HCT116 (cell line): ENCODE measurements around the gene IGDCC3. TPM values are rescaled to one million over a fixed set of nuclear protein-coding genes. Genes with fewer than 3 reads are reported as not detected.

Experiments
- ATAC-seq: fragments of 200-7000 bp; cut with Tn5 transposase; 2 replicates; pipeline ENCODE4 v1.9.1; 2020; ENCODE audit warnings: mild to moderate bottlenecking, moderate library complexity
- BruUV-seq: library from RNA; stranded (reverse); fragments of 400-500 nt; replicated peaks from 2 replicates; lab custom pipeline; 2021; lab: Mats Ljungman, UMichigan
- CTCF ChIA-PET: fragments of 300-600 bp; sonication (Branson Sonifier 250); formaldehyde crosslinking; loops from one replicate; lab custom pipeline; 2021; ENCODE audit warnings: antibody characterized with exemption; lab: Charles Lee
- POLR2A ChIA-PET: fragments of 300-600, 350-600 bp; sonication (Branson Sonifier 250); formaldehyde crosslinking; loops from one replicate; lab custom pipeline; 2021; ENCODE audit warnings: antibody characterized with exemption; lab: Charles Lee
- RAD21 ChIA-PET, 2 experiments: fragments of 300-600 bp; sonication (Branson Sonifier 250); formaldehyde crosslinking; loops; one replicate each; lab custom pipeline; 2023; ENCODE audit warnings: low total read pairs in 2 of 2; ENCODE audit not compliant: uncharacterized antibody in 2 of 2, unreplicated experiment in 2 of 2, low non-redundant PET in 1 of 2; lab: Charles Lee
- DNase-seq: peaks from one replicate; pipeline ENCODE4 v3.0.0-alpha.2; 2010; ENCODE audit warnings: low read depth, low spot score
- H2AFZ ChIP-seq: fragments of 200-600 bp; shearing (Covaris generic), sonication (generic); 2 replicates; pipeline ENCODE4 v1.6.1; 2017; ENCODE audit warnings: low read depth, mixed run types, mixed read lengths, antibody characterized with exemption, low read length; ENCODE audit not compliant: poor library complexity, severe bottlenecking
- H3K27ac ChIP-seq: 2 replicates; pipeline ENCODE4 v1.5.1; 2012; ENCODE audit warnings: low read depth, low read length
- H3K27me3 ChIP-seq: fragments of 200-600 bp; sonication (generic); 2 replicates; pipeline ENCODE4 v1.6.1; 2016; ENCODE audit warnings: mixed run types, low read length, mixed read lengths; ENCODE audit not compliant: insufficient read depth
- H3K36me3 ChIP-seq, 2 experiments: fragments of 200-500 bp in 1 of 2; fragments of 200-600 bp in 1 of 2; sonication (Bioruptor generic) in 1 of 2; sonication (generic) in 1 of 2; 2 replicates each; pipeline versions ENCODE4 v1.5.1 to v1.6.1; 2014 to 2016; ENCODE audit warnings: low read length in 2 of 2, inconsistent platforms in 1 of 2, mixed read lengths in 1 of 2, mixed run types in 1 of 2; ENCODE audit not compliant: insufficient read depth in 2 of 2, control insufficient read depth in 1 of 2
- H3K4me1 ChIP-seq, 2 experiments: fragments of 200-600 bp in 1 of 2; sonication (generic) in 1 of 2; 2 replicates each; pipeline versions ENCODE4 v1.5.1 to v1.6.1; 2012 to 2017; ENCODE audit warnings: low read length in 2 of 2, inconsistent platforms in 1 of 2, mild to moderate bottlenecking in 1 of 2, mixed read lengths in 1 of 2, mixed run types in 1 of 2, moderate library complexity in 1 of 2; ENCODE audit not compliant: insufficient read depth in 2 of 2, control insufficient read depth in 1 of 2
- H3K4me2 ChIP-seq: fragments of 200-600 bp; sonication (generic); 2 replicates; pipeline ENCODE4 v1.6.1; 2017; ENCODE audit warnings: mixed run types, low read length, mixed read lengths
- H3K4me3 ChIP-seq, 2 experiments: fragments of 200-600 bp in 1 of 2; sonication (generic) in 1 of 2; replicated peaks in 1 of 2; 2 replicates each; pipeline ENCODE4 v1.5.1; 2011 to 2016; ENCODE audit warnings: low read length in 2 of 2, control low read depth in 1 of 2, low read depth in 1 of 2, mild to moderate bottlenecking in 1 of 2, mixed read lengths in 1 of 2, mixed run types in 1 of 2
- H3K79me2 ChIP-seq: fragments of 200-600 bp; sonication (generic); 2 replicates; pipeline ENCODE4 v1.6.1; 2017; ENCODE audit warnings: mild to moderate bottlenecking, mixed run types, low read length, moderate library complexity, mixed read lengths; ENCODE audit not compliant: insufficient read depth
- H3K9ac ChIP-seq: fragments of 200-600 bp; sonication (generic); 2 replicates; pipeline ENCODE4 v1.6.1; 2016; ENCODE audit warnings: low read length, mixed read lengths
- H3K9me2 ChIP-seq: fragments of 200-600 bp; sonication (generic), shearing (Covaris generic); 2 replicates; pipeline ENCODE4 v1.6.1; 2017; ENCODE audit warnings: mixed run types, mild to moderate bottlenecking, moderate library complexity; ENCODE audit not compliant: insufficient read depth
- H3K9me3 ChIP-seq, 2 experiments: fragments of 200-500 bp in 1 of 2; fragments of 200-600 bp in 1 of 2; sonication (Bioruptor generic) in 1 of 2; sonication (generic) in 1 of 2; 2 replicates each; pipeline ENCODE4 v1.6.1; 2014 to 2017; ENCODE audit warnings: low read length in 2 of 2, mixed read lengths in 2 of 2, inconsistent platforms in 1 of 2, low read depth in 1 of 2, mild to moderate bottlenecking in 1 of 2, mixed run types in 1 of 2, moderate library complexity in 1 of 2; ENCODE audit not compliant: control insufficient read depth in 1 of 2, insufficient read depth in 1 of 2
- H4K20me1 ChIP-seq: fragments of 200-600 bp; sonication (generic), shearing (Covaris generic); 2 replicates; pipeline ENCODE4 v1.6.1; 2017; ENCODE audit warnings: mixed run types, mild to moderate bottlenecking, moderate library complexity; ENCODE audit not compliant: insufficient read depth
- CBX3 ChIP-seq: IDR thresholded peaks from 2 replicates; pipeline ENCODE4 v1.6.1; 2012; ENCODE audit warnings: low read depth
- ELF1 ChIP-seq: IDR thresholded peaks from 2 replicates; pipeline ENCODE4 v1.6.1; 2012; ENCODE audit warnings: low read depth, borderline replicate concordance
- EZH2 ChIP-seq: fragments of 200-600 bp; sonication (generic); IDR thresholded peaks from 2 replicates; pipeline ENCODE4 v1.6.1; 2017; ENCODE audit warnings: antibody characterized with exemption, mixed run types
- EZH2phosphoT487 ChIP-seq: fragments of 200-600 bp; IDR thresholded peaks from 2 replicates; pipeline ENCODE4 v1.6.1; 2018; ENCODE audit warnings: antibody characterized with exemption, borderline replicate concordance
- JUND ChIP-seq: IDR thresholded peaks from 2 replicates; pipeline ENCODE4 v1.6.1; 2012
- POLR2A ChIP-seq: IDR thresholded peaks from 2 replicates; pipeline ENCODE4 v1.7.0; 2011; ENCODE audit warnings: borderline replicate concordance; ENCODE audit not compliant: insufficient read depth, insufficient read length; ENCODE audit errors: extremely low read depth
- POLR2AphosphoS5 ChIP-seq: IDR thresholded peaks from 2 replicates; pipeline ENCODE4 v1.6.1; 2011; ENCODE audit warnings: mild to moderate bottlenecking, low read depth, low read length, moderate library complexity
- RAD21 ChIP-seq: IDR thresholded peaks from 2 replicates; pipeline ENCODE4 v1.6.1; 2012; ENCODE audit warnings: low read depth, mild to moderate bottlenecking
- SIN3A ChIP-seq: IDR thresholded peaks from 2 replicates; pipeline ENCODE4 v1.6.1; 2012; ENCODE audit warnings: low read depth
- SP1 ChIP-seq: IDR thresholded peaks from 2 replicates; pipeline ENCODE4 v1.6.1; 2012; ENCODE audit warnings: low read depth
- SRF ChIP-seq: IDR thresholded peaks from 2 replicates; pipeline ENCODE4 v1.6.1; 2012; ENCODE audit warnings: low read depth
- TCF7L2 ChIP-seq: IDR thresholded peaks from 2 replicates; pipeline ENCODE4 v1.7.0; 2011; ENCODE audit warnings: borderline replicate concordance, inconsistent platforms; ENCODE audit not compliant: insufficient read depth, insufficient read length; ENCODE audit errors: extremely low read depth
- YY1 ChIP-seq: IDR thresholded peaks from 2 replicates; pipeline ENCODE4 v1.6.1; 2011; ENCODE audit warnings: low read length, low read depth, moderate library complexity, mild to moderate bottlenecking; ENCODE audit not compliant: insufficient replicate concordance; ENCODE audit errors: extremely low read depth
- ZNF274 ChIP-seq: fragments of 200-500 bp; sonication (Bioruptor generic); IDR thresholded peaks from 2 replicates; pipeline ENCODE4 v1.6.1; 2014; ENCODE audit warnings: mild to moderate bottlenecking, low read depth, low read length, inconsistent platforms
- intact Hi-C: fragments of 100-400 bp; cut with micrococcal nuclease; formaldehyde crosslinking; loops from 2 replicates; pipeline ENCODE4 v1.10.0; 2022
- total RNA-seq: library from RNA; stranded (reverse); gene quantifications from one replicate; pipeline ENCODE4 v1.2.1, GENCODE V29; 2021; ENCODE audit not compliant: unreplicated experiment
- TF ChIP-seq, protein P1 (sequence below): IDR thresholded peaks from 2 replicates; pipeline ENCODE4 v1.6.1; 2012; ENCODE audit warnings: low read depth
- TF ChIP-seq, protein P2 (sequence below), 3 experiments: fragments of 200-600 bp in 1 of 3; sonication (generic) in 1 of 3; IDR thresholded peaks in 2 of 3; conservative IDR thresholded peaks in 1 of 3; 2 replicates each; pipeline ENCODE4 v1.5.1; 2012 to 2017; ENCODE audit warnings: low read depth in 2 of 3, low read length in 2 of 3, antibody characterized with exemption in 1 of 3, borderline replicate concordance in 1 of 3, control low read depth in 1 of 3, mild to moderate bottlenecking in 1 of 3, mixed read lengths in 1 of 3, mixed run types in 1 of 3, moderate library complexity in 1 of 3; ENCODE audit not compliant: insufficient read depth in 1 of 3
- TF ChIP-seq, protein P3 (sequence below): IDR thresholded peaks from 2 replicates; pipeline ENCODE4 v1.6.1; 2012
- TF ChIP-seq, protein P4 (sequence below): IDR thresholded peaks from 2 replicates; pipeline ENCODE4 v1.6.1; 2012

Gene IGDCC3
- total RNA-seq, 1 experiment from 2014 or later: 0.44 TPM

DNA sequence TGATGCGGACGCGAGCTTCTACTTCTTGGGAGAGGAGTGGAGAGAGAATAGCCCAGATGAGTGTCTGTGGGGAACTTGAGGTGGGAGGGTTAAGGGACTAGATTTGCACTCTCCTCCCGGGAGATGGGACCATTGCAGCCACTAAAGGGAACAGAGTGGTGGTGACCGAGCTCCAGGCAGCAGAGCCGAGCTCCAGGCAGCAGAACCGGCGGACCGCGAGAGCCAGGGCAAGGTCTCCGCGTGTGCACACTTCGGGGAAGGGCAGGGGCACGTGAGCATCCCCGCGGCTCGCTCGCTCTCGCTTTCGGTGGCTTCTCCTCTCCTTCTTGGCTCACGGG is 1.1 kb downstream of the IGDCC3 start (continued):
- TF ChIP-seq, protein P1, sequence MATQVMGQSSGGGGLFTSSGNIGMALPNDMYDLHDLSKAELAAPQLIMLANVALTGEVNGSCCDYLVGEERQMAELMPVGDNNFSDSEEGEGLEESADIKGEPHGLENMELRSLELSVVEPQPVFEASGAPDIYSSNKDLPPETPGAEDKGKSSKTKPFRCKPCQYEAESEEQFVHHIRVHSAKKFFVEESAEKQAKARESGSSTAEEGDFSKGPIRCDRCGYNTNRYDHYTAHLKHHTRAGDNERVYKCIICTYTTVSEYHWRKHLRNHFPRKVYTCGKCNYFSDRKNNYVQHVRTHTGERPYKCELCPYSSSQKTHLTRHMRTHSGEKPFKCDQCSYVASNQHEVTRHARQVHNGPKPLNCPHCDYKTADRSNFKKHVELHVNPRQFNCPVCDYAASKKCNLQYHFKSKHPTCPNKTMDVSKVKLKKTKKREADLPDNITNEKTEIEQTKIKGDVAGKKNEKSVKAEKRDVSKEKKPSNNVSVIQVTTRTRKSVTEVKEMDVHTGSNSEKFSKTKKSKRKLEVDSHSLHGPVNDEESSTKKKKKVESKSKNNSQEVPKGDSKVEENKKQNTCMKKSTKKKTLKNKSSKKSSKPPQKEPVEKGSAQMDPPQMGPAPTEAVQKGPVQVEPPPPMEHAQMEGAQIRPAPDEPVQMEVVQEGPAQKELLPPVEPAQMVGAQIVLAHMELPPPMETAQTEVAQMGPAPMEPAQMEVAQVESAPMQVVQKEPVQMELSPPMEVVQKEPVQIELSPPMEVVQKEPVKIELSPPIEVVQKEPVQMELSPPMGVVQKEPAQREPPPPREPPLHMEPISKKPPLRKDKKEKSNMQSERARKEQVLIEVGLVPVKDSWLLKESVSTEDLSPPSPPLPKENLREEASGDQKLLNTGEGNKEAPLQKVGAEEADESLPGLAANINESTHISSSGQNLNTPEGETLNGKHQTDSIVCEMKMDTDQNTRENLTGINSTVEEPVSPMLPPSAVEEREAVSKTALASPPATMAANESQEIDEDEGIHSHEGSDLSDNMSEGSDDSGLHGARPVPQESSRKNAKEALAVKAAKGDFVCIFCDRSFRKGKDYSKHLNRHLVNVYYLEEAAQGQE: no peak
- TF ChIP-seq JUND (no peak), ZNF274 (no peak), ELF1 (no peak), POLR2AphosphoS5 (no peak)
- TF ChIP-seq, all 23 proteins: peak for 0

DNA sequence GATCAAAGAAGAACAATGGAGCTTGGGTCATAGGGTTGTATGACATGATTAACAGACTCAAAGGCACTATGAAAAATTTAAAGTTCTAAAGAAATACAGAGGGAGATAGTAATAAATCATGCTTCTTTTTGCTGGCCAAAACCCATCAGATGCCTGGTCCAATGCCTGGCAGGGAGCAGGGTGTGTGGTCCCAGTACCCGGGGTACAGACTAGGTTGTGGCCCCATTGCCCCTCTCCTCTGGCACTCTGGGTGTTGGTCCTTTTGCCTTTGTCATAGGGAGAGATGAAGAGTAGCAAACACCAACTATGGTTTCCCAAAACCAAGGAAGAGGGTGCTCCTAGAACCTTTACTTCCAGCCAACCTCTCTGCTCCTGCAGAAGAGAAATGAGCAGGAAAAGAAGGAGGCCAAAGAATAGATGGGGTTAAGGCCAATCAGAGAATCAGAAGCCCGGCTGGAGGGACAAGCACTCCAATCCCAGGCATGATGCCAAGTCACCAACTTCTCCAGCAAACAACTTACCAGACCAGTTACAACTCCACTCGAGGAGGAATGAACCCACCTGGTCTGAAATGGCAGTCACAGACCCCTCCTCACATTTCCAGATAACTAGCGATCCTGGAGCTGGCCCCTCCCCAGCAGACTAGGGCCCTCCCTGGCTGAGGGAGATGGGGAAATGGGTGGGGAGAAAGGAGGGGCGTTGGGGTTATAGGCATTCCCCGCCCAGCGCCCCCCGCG is 1.8 kb downstream of the IGDCC3 start:
- no peaks in the 10 kb centered on the region for H4K20me1 ChIP-seq
- intact Hi-C loops: no loop called here
- H3K27ac ChIP-seq: no peak overlapping the region
- H3K79me2 ChIP-seq: no peaks in the 10 kb centered on the region
- DNase-seq (no peak), ATAC-seq (no peak)
- H3K4me3 ChIP-seq: no peak overlapping the region
- RAD21 ChIA-PET: no interaction called here
- H3K9me3 ChIP-seq: no peaks in the 10 kb centered on the region
- H3K27me3 ChIP-seq: peaks cover 5% of the 10 kb centered on the region; the same call in 1 of the 2 replicates
- POLR2A ChIA-PET: no interaction called here
- H3K4me1 ChIP-seq: peaks cover 0 to 5% of the 10 kb centered on the region in 2 experiments; a peak in 1 of 4 replicates
- H3K9me2 ChIP-seq: no peaks in the 10 kb centered on the region
- no TSS peak for BruUV-seq
- H3K36me3 ChIP-seq: no peaks in the 10 kb centered on the region
- CTCF ChIA-PET: no interaction called here
- no peak overlapping the region for H3K9ac ChIP-seq
- H2AFZ ChIP-seq: no peak overlapping the region
- H3K4me2 ChIP-seq: no peak overlapping the region
- TF ChIP-seq, protein P2, sequence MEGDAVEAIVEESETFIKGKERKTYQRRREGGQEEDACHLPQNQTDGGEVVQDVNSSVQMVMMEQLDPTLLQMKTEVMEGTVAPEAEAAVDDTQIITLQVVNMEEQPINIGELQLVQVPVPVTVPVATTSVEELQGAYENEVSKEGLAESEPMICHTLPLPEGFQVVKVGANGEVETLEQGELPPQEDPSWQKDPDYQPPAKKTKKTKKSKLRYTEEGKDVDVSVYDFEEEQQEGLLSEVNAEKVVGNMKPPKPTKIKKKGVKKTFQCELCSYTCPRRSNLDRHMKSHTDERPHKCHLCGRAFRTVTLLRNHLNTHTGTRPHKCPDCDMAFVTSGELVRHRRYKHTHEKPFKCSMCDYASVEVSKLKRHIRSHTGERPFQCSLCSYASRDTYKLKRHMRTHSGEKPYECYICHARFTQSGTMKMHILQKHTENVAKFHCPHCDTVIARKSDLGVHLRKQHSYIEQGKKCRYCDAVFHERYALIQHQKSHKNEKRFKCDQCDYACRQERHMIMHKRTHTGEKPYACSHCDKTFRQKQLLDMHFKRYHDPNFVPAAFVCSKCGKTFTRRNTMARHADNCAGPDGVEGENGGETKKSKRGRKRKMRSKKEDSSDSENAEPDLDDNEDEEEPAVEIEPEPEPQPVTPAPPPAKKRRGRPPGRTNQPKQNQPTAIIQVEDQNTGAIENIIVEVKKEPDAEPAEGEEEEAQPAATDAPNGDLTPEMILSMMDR (IDR thresholded peaks at IDR 0.05 in 2 of 3, conservative IDR thresholded peaks at IDR 0.05 in 1 of 3; ENCODE audit: borderline replicate concordance in 1 of 3, insufficient read depth in 1 of 3, low read depth in 2 of 3, low read length in 2 of 3): no peak
- no peak for TF ChIP-seq RAD21
- no peak for TF ChIP-seq JUND
- TF ChIP-seq, protein P3, sequence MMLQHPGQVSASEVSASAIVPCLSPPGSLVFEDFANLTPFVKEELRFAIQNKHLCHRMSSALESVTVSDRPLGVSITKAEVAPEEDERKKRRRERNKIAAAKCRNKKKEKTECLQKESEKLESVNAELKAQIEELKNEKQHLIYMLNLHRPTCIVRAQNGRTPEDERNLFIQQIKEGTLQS: no peak
- TF ChIP-seq YY1: no peak
- TF ChIP-seq POLR2A: no peak
- TF ChIP-seq SRF: no peak
- TF ChIP-seq, protein P4, sequence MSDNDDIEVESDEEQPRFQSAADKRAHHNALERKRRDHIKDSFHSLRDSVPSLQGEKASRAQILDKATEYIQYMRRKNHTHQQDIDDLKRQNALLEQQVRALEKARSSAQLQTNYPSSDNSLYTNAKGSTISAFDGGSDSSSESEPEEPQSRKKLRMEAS: no peak
- no peak for TF ChIP-seq POLR2AphosphoS5
- TF ChIP-seq TCF7L2: no peak
- no peak for TF ChIP-seq SP1
- TF ChIP-seq EZH2phosphoT487: no peak
- TF ChIP-seq CBX3: no peak
- TF ChIP-seq ELF1: no peak
- no peak for TF ChIP-seq SIN3A
- no peak for TF ChIP-seq EZH2
